Jurkat, Clone E6-1 (cell line): Measurements from ENCODE around the gene IFNL3.
"Not testable (repeated sequence)": the region's sequence is repeated elsewhere in the genome, so short reads cannot be mapped to it uniquely, and the experiment has no call there.

ENCODE experiments used
- DNase-seq: peaks from one replicate; pipeline ENCODE4 v3.0.0-alpha.2; 2011; ENCODE audit warnings: low read depth, low spot score
- H3K4me3 ChIP-seq: 2 replicates; pipeline ENCODE4 v1.5.1; 2011; ENCODE audit warnings: mild to moderate bottlenecking, low read length, control low read depth, moderate library complexity

The IFNL3 gene

DNA sequence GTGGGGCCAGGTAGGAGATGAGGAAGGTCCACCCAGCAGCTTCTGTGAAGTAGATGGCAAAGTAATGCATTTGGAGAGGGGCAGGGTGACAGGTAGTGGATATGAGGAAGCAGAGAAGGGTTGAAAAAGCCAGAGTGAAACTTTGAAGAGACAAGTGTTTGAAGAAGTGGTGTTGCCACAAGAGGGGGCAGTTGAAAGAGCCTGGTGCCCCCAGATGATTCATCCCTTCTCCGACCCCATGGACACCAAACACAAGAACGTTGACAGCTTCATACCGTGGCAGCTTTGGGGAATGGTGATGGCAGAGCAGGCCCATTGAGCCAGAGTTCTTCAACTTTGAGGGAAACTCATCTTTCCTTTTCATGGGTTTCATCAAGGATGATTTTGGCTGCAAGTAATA is 19.9 kb downstream of the IFNL3 start:
- no peak for DNase-seq
- no peak overlapping the region for H3K4me3 ChIP-seq

DNA sequence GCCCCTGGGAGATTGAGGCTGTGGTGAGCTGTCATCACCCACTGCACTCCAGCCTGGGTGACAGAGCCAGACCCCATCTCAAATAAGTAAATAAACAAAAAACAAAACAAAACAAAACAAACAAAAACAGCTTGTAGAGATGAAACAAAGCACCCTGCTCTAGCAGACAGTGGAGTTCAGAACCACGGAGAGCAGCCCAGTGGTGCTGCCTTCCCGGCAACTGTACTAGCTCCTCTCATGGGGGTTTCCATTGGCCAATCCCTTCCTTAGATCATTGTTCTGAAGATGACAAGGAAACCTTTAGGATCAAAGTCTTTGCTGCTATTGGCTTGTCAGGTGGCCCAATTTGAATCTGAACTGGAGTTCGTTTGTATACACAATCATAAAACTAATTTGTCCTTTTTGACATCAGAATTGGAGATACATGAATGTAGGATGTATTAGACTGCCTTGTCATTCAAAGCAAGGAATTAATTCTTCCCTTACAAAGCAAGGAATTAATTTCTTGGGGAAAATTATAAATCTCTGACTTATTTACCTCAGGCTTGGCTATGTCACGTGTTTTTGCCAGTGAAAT is 21.0 kb downstream of the IFNL3 start:
- DNase-seq: peak; percentile 35
- no peak overlapping the region for H3K4me3 ChIP-seq

DNA sequence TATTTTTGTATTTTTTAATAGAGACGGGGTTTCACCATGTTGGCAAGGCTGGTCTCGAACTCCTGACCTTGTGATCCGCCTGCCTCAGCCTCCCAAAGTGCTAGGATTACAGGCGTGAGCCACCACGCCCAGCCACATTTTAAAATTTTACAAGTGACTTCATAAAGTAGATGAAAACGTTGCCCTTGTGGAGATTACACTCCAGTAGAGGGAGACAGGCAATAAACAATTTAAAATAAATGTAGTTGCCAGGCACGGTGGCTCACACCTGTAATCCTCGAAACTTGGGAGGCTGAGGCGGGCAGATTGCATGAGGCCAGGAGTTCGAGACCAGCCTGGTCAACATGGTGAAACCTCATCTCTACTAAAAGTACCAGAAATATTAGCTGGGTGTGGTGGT is 25.7 kb downstream of the IFNL3 start:
- not testable (repeated sequence) for H3K4me3 ChIP-seq, DNase-seq

DNA sequence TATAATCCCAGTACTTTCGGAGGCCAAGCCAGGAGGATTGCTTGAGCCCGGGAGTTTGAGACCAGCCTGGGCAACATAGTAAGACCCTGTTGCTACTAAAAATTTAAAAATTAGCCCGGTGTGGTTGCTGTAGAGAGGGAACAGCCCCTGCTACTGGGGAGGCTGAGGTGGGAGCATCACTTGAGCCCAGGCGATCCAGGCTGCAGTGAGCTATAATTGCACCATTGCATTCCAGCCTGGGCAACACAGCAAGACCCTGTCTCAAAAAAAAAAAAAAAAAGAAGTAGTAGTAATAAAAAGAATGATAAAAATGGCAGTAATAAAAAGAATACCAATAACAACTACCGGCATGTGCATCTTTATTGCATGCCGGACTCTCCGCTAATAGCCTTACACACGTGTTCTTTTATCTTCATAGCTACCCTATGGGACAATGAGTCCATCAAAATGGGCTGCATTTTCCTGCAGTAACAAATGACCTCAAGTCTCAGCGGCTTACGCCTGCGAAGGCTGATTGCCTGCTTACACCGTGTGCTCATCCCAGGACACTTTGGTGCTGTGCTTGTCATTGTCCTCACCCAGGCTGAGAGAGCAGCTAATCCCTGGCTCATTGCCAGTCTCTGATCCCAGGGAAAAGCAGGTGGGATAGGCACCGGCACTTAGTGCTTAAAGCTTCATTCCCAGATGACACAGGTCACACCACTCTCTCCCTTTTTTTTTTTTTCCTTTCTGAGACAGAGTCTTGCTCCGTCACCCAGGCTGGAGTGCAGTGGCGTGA is 26.4 kb downstream of the IFNL3 start:
- H3K4me3 ChIP-seq: no peak overlapping the region
- DNase-seq: no peak

DNA sequence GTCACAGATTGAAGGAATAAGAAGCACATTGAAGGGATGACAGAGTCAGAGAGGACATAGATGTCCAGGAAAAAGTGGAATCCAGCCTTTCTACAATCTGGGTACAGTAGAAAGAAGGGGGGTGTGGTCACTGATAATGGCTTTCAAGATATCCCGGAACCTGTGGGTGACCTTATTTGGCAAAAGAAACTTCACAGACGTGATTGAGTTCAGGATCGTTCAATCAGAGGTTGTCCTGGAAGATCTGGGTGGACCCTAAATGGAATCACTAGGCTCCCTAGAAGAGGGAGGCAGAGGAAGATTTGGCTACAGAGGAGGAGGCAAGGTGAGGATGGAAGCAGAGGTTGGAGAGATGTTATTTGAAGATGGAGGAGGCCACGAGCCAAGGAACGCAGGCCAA is 27.7 kb downstream of the IFNL3 start:
- no peak overlapping the region for H3K4me3 ChIP-seq
- no peak for DNase-seq

DNA sequence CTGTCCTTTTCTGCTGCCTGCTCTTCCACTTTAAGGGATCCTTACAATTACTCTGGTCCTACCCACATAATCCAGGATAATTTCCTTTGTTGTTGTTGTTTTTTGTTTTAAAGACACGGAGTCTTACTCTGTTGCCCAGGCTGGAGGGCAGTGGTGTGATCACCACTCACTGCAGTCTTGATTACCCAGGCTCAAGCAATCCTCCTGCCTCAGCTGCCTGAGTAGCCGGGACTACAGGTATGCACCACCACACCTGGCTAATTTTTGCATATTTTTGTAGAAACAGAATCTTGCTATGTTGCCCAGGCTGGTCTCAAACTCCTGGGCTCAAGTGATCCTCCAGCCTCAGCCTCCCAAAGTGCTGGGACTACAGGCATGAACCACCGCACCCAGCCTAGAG is 29.5 kb downstream of the IFNL3 start:
- DNase-seq, H3K4me3 ChIP-seq: not testable (repeated sequence)

DNA sequence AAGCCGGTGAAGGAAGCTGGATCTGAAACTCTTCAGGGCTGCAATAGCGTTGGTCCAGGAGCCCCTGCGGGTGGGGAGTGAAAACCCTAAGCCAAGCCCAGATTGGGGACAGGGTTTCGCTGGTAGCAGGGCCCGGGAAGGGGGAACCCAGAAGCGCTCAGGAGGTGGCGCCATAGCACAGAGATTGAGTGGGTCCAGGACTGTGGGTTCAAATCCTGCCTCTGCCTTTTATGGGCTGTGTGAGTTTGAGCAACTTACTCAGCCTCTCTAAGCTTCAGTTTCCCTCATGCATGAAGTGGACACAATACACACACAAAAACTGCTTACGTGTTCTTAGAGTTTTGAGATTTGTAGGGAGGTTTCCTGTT is 32.4 kb downstream of the IFNL3 start:
- H3K4me3 ChIP-seq: no peak overlapping the region
- peak; percentile 57 for DNase-seq

DNA sequence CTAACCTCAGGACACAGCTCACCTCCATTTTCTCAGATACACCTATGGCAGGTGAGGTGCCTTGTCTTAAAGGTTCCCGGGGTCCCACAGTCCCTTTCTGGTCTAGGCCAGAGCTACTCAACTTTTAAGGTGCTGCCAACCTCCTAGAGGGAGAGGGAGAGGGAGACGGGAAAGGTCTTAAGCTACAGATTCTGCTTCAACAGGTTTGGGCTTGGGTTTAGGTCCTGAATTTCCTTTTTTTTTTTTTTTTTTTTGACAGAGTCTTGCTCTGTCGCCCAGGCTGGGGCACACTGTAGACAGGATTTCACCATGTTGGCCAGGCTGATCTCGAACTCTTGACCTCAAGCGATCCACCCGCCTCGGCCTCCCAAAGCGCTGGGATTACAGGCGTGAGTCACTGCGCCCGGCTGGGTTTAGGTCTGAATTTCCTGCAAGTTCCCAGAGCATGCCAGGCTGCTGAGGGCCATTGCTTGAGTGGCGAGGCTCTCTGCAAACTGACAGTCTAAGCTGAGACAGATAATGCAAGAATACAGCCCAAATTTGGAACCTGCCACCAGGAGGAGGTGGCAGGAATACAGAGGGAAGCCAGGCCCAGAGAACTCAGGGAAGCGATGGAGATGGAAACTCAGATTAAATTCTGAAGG is 33.0 kb downstream of the IFNL3 start:
- no peak overlapping the region for H3K4me3 ChIP-seq
- no peak for DNase-seq

DNA sequence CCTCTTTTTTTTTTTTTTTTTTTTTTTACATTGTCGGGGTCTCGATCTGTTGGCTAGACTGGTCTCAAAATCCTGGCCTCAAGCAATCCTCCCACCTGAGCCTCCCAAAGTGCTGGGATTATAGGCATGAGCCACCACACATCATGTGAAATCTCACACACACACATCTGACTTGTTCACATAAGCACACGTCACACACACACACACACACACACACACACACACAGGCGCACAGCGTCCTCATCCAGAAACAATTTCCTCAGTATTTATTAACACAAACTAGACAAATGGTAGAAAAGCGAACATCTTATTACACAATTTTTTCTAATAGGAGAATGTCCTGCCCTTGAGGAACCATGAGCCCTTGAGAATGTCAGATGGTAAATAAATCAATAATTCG is 35.6 kb downstream of the IFNL3 start:
- DNase-seq: no peak
- H3K4me3 ChIP-seq: no peak overlapping the region

DNA sequence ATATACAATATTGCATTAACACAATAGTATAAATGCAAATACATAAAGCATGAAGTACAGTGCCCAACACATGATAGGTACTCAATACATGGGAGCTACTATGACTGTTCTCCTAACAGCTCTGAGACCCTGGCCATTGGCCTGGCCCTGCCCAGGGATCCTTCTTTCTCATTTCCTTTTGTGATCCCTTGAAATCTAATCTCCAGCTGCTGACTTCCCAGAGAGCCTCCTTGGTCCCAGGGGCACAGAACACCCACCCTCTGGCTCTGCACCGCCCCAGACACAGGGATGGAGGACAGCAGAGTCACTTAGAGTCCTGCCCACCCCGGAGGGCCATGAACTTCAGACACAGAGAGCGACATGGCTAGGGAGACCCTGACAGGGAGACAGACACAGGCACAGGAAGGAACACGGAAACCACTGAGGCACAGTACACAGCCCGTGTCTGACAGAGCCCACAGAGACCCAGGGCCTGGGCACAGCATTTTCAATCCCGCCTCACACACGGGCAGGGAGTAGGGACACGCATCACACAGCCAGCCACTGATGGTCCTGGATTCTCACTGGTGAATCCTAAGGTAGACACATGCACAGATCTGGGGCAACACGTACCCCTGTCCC is 36.5 kb downstream of the IFNL3 start:
- DNase-seq: no peak
- no peak overlapping the region for H3K4me3 ChIP-seq

DNA sequence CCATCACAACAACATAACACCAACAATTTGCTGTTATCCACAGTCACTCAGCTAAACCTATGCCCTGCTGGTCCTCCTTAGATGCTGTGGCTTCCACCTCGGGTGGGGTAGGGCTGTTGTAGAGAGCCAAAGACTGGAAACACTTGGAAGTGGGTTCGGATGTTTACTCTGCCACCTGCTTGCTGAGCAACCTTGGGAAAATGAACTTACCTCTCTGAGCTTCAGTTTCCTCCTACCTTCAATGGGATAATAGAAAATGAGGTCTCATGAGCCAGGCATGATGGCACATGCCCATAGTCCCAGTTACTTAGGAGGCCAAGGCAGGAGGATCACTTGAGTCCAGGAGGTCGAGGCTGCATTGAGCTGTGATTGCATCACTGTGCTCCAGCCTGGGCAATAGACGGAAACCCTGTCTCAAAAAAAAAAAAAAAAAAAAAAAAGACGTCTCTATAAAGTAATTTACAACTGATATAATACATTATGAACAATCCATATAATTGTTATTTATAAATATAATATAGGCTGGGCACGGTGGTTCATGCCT is 37.4 kb downstream of the IFNL3 start:
- no peak overlapping the region for H3K4me3 ChIP-seq
- DNase-seq: no peak

DNA sequence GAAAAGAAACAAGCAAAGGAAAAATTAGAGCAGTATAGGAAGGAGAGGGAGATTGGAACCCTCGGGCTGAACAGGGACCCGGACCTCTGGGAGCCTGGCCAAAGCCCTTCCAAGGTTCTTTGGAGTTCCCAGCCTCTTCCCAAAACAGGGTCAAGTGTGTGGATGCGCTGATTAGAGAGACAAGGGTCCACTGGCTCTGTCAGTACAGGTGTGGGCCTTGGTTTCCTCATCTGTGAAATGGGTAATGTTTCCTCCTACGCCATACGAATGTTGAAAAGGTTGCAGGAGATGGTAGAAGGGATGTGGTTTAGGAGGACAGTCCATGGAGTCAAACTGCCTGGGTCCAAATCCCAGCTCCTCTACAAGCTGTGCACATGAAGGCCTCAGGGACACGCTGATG is 38.7 kb downstream of the IFNL3 start:
- DNase-seq: no peak
- H3K4me3 ChIP-seq: no peak overlapping the region

DNA sequence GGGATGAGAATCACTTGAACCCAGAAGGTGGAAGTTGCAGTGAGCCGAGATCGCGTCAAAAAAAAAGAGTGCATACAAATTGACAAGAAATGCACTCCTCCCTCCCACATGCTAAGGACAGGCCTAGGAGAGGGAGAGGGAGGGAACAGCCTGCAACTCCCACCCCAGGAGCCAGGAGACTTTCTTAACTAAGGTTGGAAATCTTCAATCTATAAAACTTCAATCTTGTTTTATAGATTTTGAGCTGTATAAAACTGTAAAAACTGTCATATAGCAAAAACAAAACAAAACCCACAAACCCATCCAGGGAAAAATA is 39.4 kb downstream of the IFNL3 start:
- no peak for DNase-seq
- H3K4me3 ChIP-seq: no peak overlapping the region

DNA sequence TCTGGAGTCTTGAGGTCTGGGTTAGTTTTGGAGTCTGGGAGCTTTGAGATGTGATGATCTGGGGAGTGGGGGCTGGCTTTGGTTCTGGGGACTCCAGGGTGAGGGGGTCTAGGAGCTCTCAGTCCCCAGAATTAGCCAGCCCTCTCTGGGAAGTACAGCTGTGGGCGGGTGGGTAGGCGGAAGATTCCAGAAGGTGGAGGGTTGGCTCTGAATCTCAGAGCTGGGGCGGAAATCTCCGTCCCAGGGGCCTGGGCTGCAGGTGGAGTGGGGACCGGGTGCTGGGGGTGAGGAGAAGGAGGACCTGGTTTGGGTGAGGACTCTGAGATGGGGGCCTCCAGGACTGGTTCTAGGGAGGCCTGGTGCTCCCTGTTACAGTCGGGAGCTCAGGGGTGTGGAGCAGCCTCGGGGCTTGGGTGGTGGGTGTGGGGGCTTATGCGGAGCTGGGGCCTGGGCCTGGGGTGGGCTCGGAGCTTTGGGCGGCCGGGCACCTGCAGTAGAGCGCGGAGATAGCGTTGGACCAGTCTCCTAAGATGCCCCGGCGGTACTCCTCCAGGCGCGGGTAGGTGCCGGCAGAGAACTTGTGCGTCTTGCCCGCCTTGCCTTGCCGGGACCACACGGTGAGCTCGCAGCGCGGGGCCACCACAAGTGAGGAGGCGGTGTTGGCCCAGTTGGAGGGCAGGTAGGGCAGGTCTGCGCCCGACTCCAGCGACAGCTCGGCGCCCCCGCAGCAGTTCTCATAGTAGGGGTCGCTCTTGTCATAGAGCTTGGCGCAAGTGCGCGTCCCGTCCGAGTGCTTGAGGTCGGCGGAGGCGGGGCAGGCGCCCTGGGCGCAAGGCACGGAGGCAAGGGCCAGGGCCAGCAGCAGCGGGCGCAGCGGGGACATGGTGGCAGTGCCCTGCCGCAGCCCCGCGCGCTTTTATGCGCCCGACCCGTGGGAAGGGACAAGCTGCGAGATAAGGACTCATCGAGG is 41.1 kb downstream of the IFNL3 start, which contains the start of gene SYCN:
Gene SYCN (minus strand): TSS at position 892 of the 970 bp plus-strand sequence. CDS start 9 bp downstream, at position 883.
- H3K4me3 ChIP-seq: no peak within 1 kb of the TSS
- DNase-seq: no peak

DNA sequence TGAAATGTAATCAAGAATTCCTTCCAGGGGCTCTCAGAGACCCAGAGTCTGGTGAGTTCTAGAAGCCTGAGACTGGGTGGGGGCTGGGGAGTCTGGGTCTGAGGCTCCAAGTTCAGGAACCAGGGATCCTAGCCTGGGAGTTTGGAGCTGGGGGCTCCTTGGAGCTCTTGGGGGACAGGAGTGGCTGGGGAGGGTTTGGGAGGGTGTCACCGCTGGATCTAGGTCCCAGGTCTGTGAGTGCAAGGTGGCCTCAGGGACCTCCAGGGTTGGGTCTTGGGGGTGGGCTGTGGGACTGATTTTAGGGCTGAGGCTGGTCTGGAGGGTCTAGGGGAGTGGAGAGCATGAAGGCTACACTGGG is 41.8 kb downstream of the IFNL3 start:
- no peak for DNase-seq
- no peak overlapping the region for H3K4me3 ChIP-seq

DNA sequence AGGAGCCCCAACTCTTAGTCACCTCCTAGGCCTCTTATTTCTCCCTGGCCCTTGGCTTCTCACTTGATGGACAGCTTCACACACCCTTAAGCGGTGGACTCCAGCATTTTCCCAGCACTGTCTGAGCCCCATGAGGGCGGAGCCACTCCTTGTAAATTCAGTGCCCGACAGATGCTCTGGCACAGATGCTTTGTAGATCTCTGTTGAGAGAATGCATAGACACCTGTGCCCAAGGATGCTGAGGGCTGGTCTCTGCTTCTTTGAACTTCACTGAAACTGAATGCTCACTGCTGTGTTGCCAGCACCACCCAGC is 44.0 kb downstream of the IFNL3 start:
- no peak for DNase-seq
- H3K4me3 ChIP-seq: no peak overlapping the region

DNA sequence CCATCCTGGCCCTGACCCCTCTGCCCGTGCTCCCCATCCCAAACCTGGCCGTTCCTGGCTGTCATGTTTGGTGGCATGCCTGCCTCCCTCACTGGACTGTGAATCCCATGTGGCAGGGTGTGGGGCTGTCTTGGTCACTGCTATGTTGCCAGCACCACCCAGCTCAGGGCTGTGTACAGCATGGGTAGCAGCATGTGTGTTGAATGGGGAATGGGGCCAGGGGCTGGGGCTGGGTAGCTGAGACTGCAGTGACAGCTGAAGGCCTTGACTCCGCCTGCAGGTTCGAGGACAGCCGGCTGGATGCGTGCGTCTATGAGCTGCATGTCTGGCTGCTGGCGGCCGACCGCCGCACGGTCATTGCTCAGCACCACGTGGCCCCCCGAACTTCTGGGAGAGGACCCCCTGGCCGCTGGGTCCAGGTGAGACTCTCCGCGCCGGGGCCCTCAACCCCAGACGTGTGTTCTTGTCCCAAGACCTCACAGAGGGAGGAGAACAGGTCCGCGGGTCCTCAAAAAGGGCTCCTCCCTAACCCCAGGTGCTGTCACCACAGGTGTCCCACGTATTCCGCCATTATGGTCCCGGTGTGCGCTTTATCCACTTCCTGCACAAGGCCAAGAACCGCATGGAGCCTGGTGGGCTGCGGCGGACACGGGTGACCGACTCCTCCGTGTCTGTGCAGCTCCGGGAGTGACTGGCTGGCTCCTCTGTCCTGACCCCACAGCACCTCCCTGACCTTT is 44.6 kb downstream of the IFNL3 start:
- H3K4me3 ChIP-seq: no peak overlapping the region
- no peak for DNase-seq

DNA sequence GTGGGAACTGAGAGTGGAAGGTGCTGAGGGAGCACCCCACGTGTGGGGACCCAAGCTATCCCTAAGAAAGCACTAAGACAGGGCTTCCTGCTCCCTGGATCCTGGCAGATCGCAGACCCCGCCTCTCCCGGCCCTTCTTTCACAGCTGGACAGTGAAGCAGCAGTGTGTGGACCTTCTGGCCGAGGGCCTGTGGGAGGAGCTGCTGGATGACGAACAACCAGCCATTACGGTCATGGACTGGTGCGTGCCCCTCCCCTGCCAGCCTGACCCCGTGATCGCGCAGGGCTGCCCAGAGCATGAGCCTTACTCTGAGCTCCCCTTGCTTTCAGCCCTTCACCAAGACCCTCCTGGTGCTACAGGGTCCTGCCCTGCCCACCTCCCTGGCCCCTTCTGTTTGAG is 45.8 kb downstream of the IFNL3 start:
- no peak for DNase-seq

DNA sequence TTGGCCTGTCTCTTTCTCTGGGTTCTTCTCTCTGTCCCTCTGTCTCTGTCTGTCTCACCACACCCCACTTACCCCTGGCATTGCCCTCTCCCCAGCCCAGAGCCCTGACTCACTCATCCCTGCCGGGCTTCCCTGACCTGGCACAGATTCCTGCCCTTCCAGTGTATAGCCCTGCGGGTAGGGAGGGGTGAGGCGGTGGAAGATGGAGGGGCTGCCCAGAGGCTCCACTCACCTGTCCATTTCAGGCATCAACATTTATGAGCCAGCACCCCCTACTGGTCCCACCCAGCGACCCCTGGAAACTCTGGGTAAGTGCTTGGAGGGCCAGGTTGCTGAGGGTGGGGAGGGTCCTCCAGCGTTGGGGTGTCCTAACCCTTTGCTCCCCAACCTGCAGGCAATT is 47.0 kb downstream of the IFNL3 start:
- no peak for DNase-seq
- no peak overlapping the region for H3K4me3 ChIP-seq

More for the DNA sequence above, 45.8 kb downstream of the IFNL3 start:
- H3K4me3 ChIP-seq: no peak overlapping the region
